Measurements from ENCODE around the gene EPB41L1. TPM values are rescaled to one million over a fixed set of nuclear protein-coding genes. Genes with fewer than 3 reads are reported as not detected.

Gene EPB41L1
- total RNA-seq, 1 donor from 2014 or later: 2.1 TPM

DNA sequence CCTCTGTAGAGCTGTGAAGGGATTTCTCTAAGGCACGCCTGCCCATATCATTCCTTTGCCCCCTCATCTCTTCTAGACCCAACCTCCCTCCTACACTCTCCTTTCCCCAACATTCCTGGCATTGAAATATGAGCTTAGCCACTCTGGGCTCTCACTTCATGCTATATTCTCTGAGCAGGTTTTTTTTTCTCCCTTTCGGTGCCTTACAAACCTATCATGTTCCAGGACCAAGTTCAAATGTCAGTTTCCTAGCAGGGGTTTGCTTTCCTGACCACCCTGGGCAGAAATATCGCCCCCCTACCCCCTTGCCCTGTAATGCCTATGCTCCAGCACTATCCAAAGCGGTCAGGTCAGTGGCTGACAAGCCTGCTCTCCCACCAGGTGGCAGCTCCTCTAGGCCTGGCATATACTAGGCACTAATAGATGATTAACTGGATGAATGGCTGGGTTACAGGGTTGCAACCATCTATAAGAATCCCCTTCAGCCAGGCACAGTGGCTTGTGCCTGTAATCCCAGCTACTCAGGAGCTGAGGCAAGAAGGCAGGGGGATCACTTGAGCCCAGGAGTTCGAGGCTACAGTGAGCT is 56.0 kb downstream of the EPB41L1 start:
- no peaks in the 10 kb centered on the region for H3K27me3 ChIP-seq (ENCODE audit: control insufficient read depth, insufficient read depth, low read length)
- no peaks in the 10 kb centered on the region for H3K36me3 ChIP-seq (ENCODE audit: control insufficient read depth, insufficient read depth, low read length)
- DNase-seq (ENCODE audit: low read depth): peak; percentile 4
- TF ChIP-seq, protein P1, sequence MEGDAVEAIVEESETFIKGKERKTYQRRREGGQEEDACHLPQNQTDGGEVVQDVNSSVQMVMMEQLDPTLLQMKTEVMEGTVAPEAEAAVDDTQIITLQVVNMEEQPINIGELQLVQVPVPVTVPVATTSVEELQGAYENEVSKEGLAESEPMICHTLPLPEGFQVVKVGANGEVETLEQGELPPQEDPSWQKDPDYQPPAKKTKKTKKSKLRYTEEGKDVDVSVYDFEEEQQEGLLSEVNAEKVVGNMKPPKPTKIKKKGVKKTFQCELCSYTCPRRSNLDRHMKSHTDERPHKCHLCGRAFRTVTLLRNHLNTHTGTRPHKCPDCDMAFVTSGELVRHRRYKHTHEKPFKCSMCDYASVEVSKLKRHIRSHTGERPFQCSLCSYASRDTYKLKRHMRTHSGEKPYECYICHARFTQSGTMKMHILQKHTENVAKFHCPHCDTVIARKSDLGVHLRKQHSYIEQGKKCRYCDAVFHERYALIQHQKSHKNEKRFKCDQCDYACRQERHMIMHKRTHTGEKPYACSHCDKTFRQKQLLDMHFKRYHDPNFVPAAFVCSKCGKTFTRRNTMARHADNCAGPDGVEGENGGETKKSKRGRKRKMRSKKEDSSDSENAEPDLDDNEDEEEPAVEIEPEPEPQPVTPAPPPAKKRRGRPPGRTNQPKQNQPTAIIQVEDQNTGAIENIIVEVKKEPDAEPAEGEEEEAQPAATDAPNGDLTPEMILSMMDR (IDR thresholded peaks at IDR 0.05; ENCODE audit: insufficient read depth, low read length, severe bottlenecking): peak; percentile 23
- no peak for FAIRE-seq
- H3K4me3 ChIP-seq (ENCODE audit: low read depth, low read length): no peak overlapping the region

DNA sequence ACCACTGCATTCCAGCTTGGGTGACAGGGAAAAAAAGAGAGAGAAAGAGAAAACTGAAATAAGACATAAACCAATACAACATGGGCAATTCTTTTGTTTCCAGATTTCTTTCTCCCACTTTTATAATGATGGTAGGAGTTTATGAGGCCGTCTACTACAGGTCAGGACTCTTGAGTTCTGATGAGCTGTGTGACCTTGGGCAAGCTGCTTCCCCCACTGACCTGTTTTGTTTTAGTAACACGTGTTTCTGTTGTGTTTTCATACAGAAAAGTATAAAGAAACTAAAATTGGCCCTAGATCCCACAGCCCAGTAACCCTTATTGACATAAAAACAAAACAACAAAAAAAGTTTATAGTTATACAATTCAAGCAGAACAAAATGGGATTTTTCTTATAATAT is 58.8 kb downstream of the EPB41L1 start:
- TF ChIP-seq, protein P1 (IDR thresholded peaks at IDR 0.05; ENCODE audit: insufficient read depth, low read length, severe bottlenecking): no peak
- Histone ChIP-seq H3K4me3 (ENCODE audit: low read depth, low read length) (no peak overlapping the region), H3K27me3 (ENCODE audit: control insufficient read depth, insufficient read depth, low read length) (no peaks in the 10 kb centered on the region), H3K36me3 (ENCODE audit: control insufficient read depth, insufficient read depth, low read length) (no peaks in the 10 kb centered on the region)
- no peak for FAIRE-seq
- no peak for DNase-seq (ENCODE audit: low read depth)

DNA sequence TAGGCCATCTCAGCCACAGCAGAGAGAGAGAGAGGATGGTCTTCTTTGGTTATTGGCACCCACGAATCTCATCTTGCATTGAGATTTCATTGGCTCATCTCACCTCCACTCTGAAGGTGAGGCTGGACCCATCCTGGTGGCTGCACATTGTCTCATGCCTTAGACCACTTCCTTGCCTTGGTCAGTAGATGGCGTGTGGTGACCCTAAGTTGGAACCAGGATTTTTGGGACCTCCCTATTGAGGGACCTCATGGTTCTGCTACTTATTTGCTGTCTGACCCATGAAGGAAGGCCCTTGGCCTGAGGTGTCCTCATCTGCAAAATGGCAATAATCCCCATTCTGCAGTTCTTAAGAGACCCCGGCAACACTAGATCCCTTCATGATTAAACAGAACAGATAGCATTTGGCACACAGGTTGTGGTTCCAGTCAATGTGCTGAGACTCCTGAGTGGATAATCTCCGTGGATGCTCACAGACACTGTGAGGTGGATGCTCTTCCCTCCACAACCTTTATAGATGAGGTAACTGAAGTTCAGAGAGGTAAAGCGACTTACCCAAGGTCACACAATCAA is 60.2 kb downstream of the EPB41L1 start:
- H3K4me3 ChIP-seq (ENCODE audit: low read depth, low read length): no peak overlapping the region
- FAIRE-seq (no peak), DNase-seq (ENCODE audit: low read depth) (peak; percentile 29)
- no peaks in the 10 kb centered on the region for H3K36me3 ChIP-seq (ENCODE audit: control insufficient read depth, insufficient read depth, low read length)
- TF ChIP-seq, protein P1 (IDR thresholded peaks at IDR 0.05; ENCODE audit: insufficient read depth, low read length, severe bottlenecking): peak; percentile 76
- H3K27me3 ChIP-seq (ENCODE audit: control insufficient read depth, insufficient read depth, low read length): no peaks in the 10 kb centered on the region

DNA sequence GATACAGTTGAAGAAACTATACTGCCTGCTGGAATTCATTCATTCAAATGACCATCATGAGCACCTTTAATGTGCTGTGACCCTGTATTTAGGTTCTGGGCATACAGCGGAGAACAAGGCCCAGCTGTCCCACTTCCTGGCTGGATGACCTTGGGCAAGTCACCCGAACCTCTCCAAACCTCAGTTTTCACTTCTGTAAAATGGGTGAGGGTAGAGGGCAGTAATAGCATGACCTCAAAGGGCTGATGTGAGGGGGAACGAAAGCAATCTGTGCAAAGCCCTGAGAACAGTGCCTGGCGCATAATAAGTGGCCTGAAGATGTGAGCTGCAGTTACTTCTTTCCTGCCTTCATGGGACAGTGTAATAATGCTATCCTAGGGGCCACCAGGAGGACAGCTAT is 61.2 kb downstream of the EPB41L1 start:
- FAIRE-seq (no peak), DNase-seq (ENCODE audit: low read depth) (no peak)
- H3K36me3 ChIP-seq (ENCODE audit: control insufficient read depth, insufficient read depth, low read length): no peaks in the 10 kb centered on the region
- no peaks in the 10 kb centered on the region for H3K27me3 ChIP-seq (ENCODE audit: control insufficient read depth, insufficient read depth, low read length)
- TF ChIP-seq, protein P1 (IDR thresholded peaks at IDR 0.05; ENCODE audit: insufficient read depth, low read length, severe bottlenecking): no peak
- H3K4me3 ChIP-seq (ENCODE audit: low read depth, low read length): no peak overlapping the region

DNA sequence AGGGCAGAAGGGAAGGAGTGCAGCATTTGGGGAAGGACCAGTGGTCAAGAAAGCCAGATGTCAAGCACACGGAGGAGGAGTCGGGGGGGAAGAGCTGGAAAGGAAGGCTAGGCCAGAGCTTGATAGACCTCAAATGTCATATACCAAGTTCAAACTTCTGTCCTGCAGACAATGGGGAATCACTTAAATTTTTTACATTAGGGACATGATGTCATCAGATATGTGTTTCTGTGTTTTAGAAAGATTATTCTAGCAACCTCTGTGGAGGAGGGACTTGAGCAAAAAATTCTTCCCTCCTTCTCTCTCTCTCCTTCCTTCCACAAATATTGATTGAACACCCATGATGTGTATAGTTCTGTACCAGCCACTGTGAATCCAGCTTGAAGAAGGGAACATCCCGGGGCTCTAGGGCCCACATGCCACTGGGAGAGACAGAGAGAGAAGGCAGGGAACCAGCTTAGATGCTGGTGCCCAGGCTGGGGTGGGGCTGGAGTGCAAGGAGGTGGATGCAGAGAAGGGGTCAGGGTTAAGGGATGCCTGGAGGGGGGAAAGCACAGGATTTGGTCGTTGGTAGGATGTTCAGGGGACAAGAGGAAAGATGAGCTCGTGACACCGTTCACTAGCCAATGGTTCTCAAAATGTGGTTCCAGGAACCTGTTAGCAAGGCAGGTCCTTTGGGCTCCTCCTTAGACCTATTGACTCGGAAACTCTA is 61.9 kb downstream of the EPB41L1 start:
- Histone ChIP-seq H3K4me3 (ENCODE audit: low read depth, low read length) (no peak overlapping the region), H3K27me3 (ENCODE audit: control insufficient read depth, insufficient read depth, low read length) (no peaks in the 10 kb centered on the region), H3K36me3 (ENCODE audit: control insufficient read depth, insufficient read depth, low read length) (no peaks in the 10 kb centered on the region)
- DNase-seq (ENCODE audit: low read depth) (no peak), FAIRE-seq (no peak)
- TF ChIP-seq, protein P1 (IDR thresholded peaks at IDR 0.05; ENCODE audit: insufficient read depth, low read length, severe bottlenecking): no peak
